ENCODE measurements around the gene OGFR. TPM values are rescaled to one million over a fixed set of nuclear protein-coding genes. Genes with fewer than 3 reads are reported as not detected.
A peak's percentile ranks its signal among the peaks of the same experiment; 100 is the strongest.

OGFR gene
- total RNA-seq, 1 donor from 2014 or later = 43.7 TPM

- Histone ChIP-seq H3K27ac (peak overlapping the region; percentile 88), H3K36me3 (peaks cover 0 to 20% of the 10 kb centered on the region in 2 donors), H3K27me3 (no peaks in the 10 kb centered on the region), H3K9me3 (no peaks in the 10 kb centered on the region), H3K4me1 (peaks cover 18% of the 10 kb centered on the region), H3K4me3 (no peak overlapping the region)
- intact Hi-C loops (cut with DNase I) = loop anchor here (10.0 kb wide), 1 partner anchor 493 kb away; the partner anchor contains the start of gene ADRM1
- TF ChIP-seq POLR2AphosphoS5 (IDR thresholded peaks at IDR 0.05; ENCODE audit: insufficient read depth in 1 of 2, low read depth in 1 of 2) (no peak), POLR2A (IDR thresholded peaks at IDR 0.05) (no peak)
- TF ChIP-seq, protein P1, sequence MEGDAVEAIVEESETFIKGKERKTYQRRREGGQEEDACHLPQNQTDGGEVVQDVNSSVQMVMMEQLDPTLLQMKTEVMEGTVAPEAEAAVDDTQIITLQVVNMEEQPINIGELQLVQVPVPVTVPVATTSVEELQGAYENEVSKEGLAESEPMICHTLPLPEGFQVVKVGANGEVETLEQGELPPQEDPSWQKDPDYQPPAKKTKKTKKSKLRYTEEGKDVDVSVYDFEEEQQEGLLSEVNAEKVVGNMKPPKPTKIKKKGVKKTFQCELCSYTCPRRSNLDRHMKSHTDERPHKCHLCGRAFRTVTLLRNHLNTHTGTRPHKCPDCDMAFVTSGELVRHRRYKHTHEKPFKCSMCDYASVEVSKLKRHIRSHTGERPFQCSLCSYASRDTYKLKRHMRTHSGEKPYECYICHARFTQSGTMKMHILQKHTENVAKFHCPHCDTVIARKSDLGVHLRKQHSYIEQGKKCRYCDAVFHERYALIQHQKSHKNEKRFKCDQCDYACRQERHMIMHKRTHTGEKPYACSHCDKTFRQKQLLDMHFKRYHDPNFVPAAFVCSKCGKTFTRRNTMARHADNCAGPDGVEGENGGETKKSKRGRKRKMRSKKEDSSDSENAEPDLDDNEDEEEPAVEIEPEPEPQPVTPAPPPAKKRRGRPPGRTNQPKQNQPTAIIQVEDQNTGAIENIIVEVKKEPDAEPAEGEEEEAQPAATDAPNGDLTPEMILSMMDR (IDR thresholded peaks at IDR 0.05) = no peak
- DNase-seq (ENCODE audit: extremely low spot score in 2 of 2) = no peak
These were observed 6.7 kb upstream of the OGFR start for GRCh38 chr20:62797671-62798532.

- TF ChIP-seq POLR2AphosphoS5 (IDR thresholded peaks at IDR 0.05; ENCODE audit: insufficient read depth in 1 of 2, low read depth in 1 of 2) (no peak), POLR2A (IDR thresholded peaks at IDR 0.05) (no peak)
- TF ChIP-seq, protein P1 (IDR thresholded peaks at IDR 0.05) = no peak
- peaks cover 14% of the 10 kb centered on the region for H3K4me1 ChIP-seq
- intact Hi-C loops (cut with DNase I) = loop anchor here (10.0 kb wide), 1 partner anchor 494 kb away; the partner anchor contains the start of gene ADRM1
- H3K9me3 ChIP-seq = no peaks in the 10 kb centered on the region
- H3K36me3 ChIP-seq = peaks cover 0 to 20% of the 10 kb centered on the region in 2 donors
- no peak overlapping the region for H3K4me3 ChIP-seq
- no peak overlapping the region for H3K27ac ChIP-seq
- DNase-seq (ENCODE audit: extremely low spot score in 2 of 2) = no peak
- no peaks in the 10 kb centered on the region for H3K27me3 ChIP-seq
These were observed 5.6 kb upstream of the OGFR start for GRCh38 chr20:62799036-62799435.

DNA sequence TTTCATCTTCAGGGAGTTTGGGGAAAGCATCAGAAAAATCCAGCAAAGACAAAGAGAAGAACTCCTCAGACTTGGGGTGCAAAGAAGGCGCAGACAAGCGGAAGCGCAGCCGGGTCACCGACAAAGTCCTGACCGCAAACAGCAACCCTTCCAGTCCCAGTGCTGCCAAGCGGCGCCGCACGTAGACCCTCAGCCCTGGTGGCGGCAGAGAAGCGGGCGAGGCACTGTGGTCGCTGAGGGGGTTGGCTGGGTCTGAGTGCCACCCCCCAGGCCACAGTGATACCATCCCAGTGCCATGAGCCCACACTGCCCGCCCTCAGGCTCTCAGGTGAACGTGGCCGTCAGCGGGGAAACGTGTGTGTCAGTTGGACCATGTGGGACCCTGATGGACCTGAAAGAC lies 5.2 kb upstream of the OGFR start:
- intact Hi-C loops (cut with DNase I) = loop anchor here (10.0 kb wide), 1 partner anchor 495 kb away; the partner anchor contains the start of gene ADRM1
- Histone ChIP-seq H3K36me3 (peaks cover 0 to 20% of the 10 kb centered on the region in 2 donors), H3K27ac (no peak overlapping the region), H3K4me1 (peaks cover 17% of the 10 kb centered on the region), H3K27me3 (no peaks in the 10 kb centered on the region), H3K9me3 (no peaks in the 10 kb centered on the region), H3K4me3 (no peak overlapping the region)
- DNase-seq (ENCODE audit: extremely low spot score in 2 of 2) = no peak
- TF ChIP-seq POLR2A (IDR thresholded peaks at IDR 0.05) (no peak), POLR2AphosphoS5 (IDR thresholded peaks at IDR 0.05; ENCODE audit: insufficient read depth in 1 of 2, low read depth in 1 of 2) (no peak)
- TF ChIP-seq, protein P1 (IDR thresholded peaks at IDR 0.05) = no peak

DNA sequence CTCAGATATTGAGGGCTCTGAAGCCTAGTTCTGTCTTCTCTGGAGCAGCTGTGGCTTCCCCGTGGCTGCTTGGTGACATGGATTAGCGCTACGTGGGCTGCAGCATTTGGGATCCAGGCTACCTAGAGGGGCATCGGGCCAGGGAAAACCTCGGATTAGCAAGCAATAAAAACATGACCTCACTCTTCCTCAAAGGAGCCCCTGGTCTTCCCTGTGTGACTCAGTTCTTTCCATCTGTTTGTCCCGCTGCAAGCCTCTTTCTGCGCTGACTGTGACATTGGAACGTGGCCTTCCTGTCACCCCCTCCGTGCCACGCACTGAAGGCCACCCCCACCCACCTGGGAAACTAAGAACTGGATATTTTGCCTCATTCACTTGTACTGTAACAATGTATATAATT lies 4.8 kb upstream of the OGFR start:
- TF ChIP-seq POLR2A (IDR thresholded peaks at IDR 0.05) (no peak), POLR2AphosphoS5 (IDR thresholded peaks at IDR 0.05; ENCODE audit: insufficient read depth in 1 of 2, low read depth in 1 of 2) (no peak)
- TF ChIP-seq, protein P1 (IDR thresholded peaks at IDR 0.05) = no peak
- Histone ChIP-seq H3K4me3 (no peak overlapping the region), H3K4me1 (peaks cover 17% of the 10 kb centered on the region), H3K9me3 (no peaks in the 10 kb centered on the region), H3K27me3 (no peaks in the 10 kb centered on the region), H3K27ac (no peak overlapping the region), H3K36me3 (peaks cover 0 to 20% of the 10 kb centered on the region in 2 donors)
- intact Hi-C loops (cut with DNase I) = loop anchor here (10.0 kb wide), 1 partner anchor 495 kb away; the partner anchor contains the start of gene ADRM1
- no peak for DNase-seq (ENCODE audit: extremely low spot score in 2 of 2)

Data from vagina (tissue), 2 donors.